HG02884 (cell line): ENCODE measurements around the gene KANSL1.
"Not testable (repeated sequence)": the region's sequence is repeated elsewhere in the genome, so short reads cannot be mapped to it uniquely, and the experiment has no call there.

Experiments
- ATAC-seq: cut with Tn5 transposase; IDR thresholded peaks from one replicate; pipeline ENCODE4 v1.9.1; 2021; ENCODE audit warnings: mild to moderate bottlenecking, moderate library complexity; ENCODE audit not compliant: unreplicated experiment

Gene KANSL1

GRCh38 chr17:46027048-46027975, 165.9 kb downstream of the KANSL1 start:
- no peak for ATAC-seq

- ATAC-seq: no peak
These were observed 166.8 kb downstream of the KANSL1 start for GRCh38 chr17:46026166-46027047.

- ATAC-seq: no peak
These were observed 167.6 kb downstream of the KANSL1 start for GRCh38 chr17:46025510-46026165.

GRCh38 chr17:46025060-46025459, 168.2 kb downstream of the KANSL1 start:
- ATAC-seq: no peak

- ATAC-seq: no peak
These were observed 168.6 kb downstream of the KANSL1 start for GRCh38 chr17:46024590-46024989.

- no peak for ATAC-seq
These were observed 169.3 kb downstream of the KANSL1 start for GRCh38 chr17:46023783-46024388.

GRCh38 chr17:46023366-46023765, 169.9 kb downstream of the KANSL1 start:
- ATAC-seq: not testable (repeated sequence)

- no peak for ATAC-seq
These were observed 172.2 kb downstream of the KANSL1 start for GRCh38 chr17:46020998-46021397.

- ATAC-seq: no peak
These were observed 173.0 kb downstream of the KANSL1 start for GRCh38 chr17:46020023-46020761.

GRCh38 chr17:46019408-46019925, 173.8 kb downstream of the KANSL1 start:
- ATAC-seq: not testable (repeated sequence)

- ATAC-seq: no peak
These were observed 179.6 kb downstream of the KANSL1 start for GRCh38 chr17:46013502-46014165.

- ATAC-seq: no peak
These were observed 180.1 kb downstream of the KANSL1 start for GRCh38 chr17:46013127-46013501.

- ATAC-seq: no peak
These were observed 180.6 kb downstream of the KANSL1 start for GRCh38 chr17:46012506-46013079.

GRCh38 chr17:46011711-46012505, 181.3 kb downstream of the KANSL1 start:
- ATAC-seq: no peak

GRCh38 chr17:46010597-46011186, 182.5 kb downstream of the KANSL1 start:
- no peak for ATAC-seq

- no peak for ATAC-seq
These were observed 183.3 kb downstream of the KANSL1 start for GRCh38 chr17:46009681-46010596.

- no peak for ATAC-seq
These were observed 184.6 kb downstream of the KANSL1 start for GRCh38 chr17:46008591-46008990.
